Tibial nerve (tissue), 4 donors: ENCODE results near the gene CD1B. TPM values are rescaled to one million over a fixed set of nuclear protein-coding genes. Genes with fewer than 3 reads are reported as not detected.

ENCODE experiments used
- DNase-seq, 2 donors: peaks; one replicate each; pipeline ENCODE4 v3.0.0-alpha.2; 2019; ENCODE audit warnings: low spot score in 2 of 2
- H3K27ac ChIP-seq, 4 donors: fragments of 200-600 bp; sonication (generic) in 3 of 4; one replicate each; pipeline ENCODE4 v1.5.1; 2017 to 2019; ENCODE audit warnings: mild to moderate bottlenecking in 1 of 4
- H3K27me3 ChIP-seq, 2 donors: fragments of 200-600 bp; sonication (generic) in 1 of 2; one replicate each; pipeline versions ENCODE4 v1.5.1 to v1.6.0; 2017 to 2019
- H3K36me3 ChIP-seq, 3 donors: fragments of 200-600 bp; sonication (generic); one replicate each; pipeline ENCODE4 v1.5.1; 2018 to 2019
- H3K4me1 ChIP-seq, 4 donors: fragments of 200-600 bp; sonication (generic) in 3 of 4; one replicate each; pipeline ENCODE4 v1.5.1; 2017 to 2019
- H3K4me3 ChIP-seq, 4 donors: fragments of 200-600 bp; sonication (generic) in 3 of 4; one replicate each; pipeline ENCODE4 v1.5.1; 2017 to 2019; ENCODE audit warnings: mild to moderate bottlenecking in 1 of 4, moderate library complexity in 1 of 4
- H3K9me3 ChIP-seq, 4 donors: fragments of 200-600 bp; sonication (generic) in 3 of 4; one replicate each; pipeline ENCODE4 v1.5.1; 2017 to 2019
- EP300 ChIP-seq, 2 donors: sonication (generic); formaldehyde crosslinking; IDR thresholded peaks; one replicate each; pipeline ENCODE4 v1.6.1; 2017; ENCODE audit warnings: antibody characterized with exemption in 2 of 2, mild to moderate bottlenecking in 1 of 2
- POLR2A ChIP-seq, 2 donors: fragments of 450-650 bp; IDR thresholded peaks; one replicate each; pipeline ENCODE4 v1.6.1; 2017; ENCODE audit warnings: antibody characterized with exemption in 2 of 2, mild to moderate bottlenecking in 2 of 2, moderate library complexity in 2 of 2
- WGBS, 2 donors: methylation state at CpG; one replicate each; pipeline ENCODE4 v1.1.5; 2018; 5-methylcytosine and 5-hydroxymethylcytosine counted together
- total RNA-seq, 4 donors: library from RNA; depleted of rRNA; stranded (reverse); fragments of >200 nt; gene quantifications; one replicate each; pipeline ENCODE4 v1.1.0, GENCODE V29; 2016
- TF ChIP-seq, protein P1 (sequence below), 5 experiments: fragments of 200-600 bp in 3 of 5; fragments of 450-650 bp in 2 of 5; sonication (generic) in 3 of 5; IDR thresholded peaks; one replicate each; pipeline ENCODE4 v1.5.1; 2016 to 2019; ENCODE audit warnings: antibody characterized with exemption in 5 of 5, mild to moderate bottlenecking in 3 of 5, moderate library complexity in 2 of 5

Gene CD1B
- total RNA-seq, 4 donors from 2014 or later = not detected

DNA sequence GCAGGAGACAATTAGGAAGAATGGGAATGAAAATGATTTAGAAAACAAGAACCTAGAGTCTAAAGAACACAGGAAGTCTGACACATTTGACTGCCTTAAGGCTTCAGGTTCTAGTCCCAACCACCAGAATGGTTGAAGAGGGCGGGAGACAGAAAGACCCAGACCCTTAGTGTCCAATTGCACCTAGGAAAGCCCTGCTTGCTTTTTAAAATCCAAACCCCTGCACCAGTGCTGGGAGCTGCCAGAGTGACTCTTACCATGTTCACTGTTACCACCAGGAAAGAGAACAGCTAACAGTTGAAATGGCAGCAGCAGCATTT is 265 bp downstream of the CD1B start:
- Histone ChIP-seq H3K4me3 (no peak overlapping the region), H3K4me1 (no peaks in the 10 kb centered on the region), H3K9me3 (no peaks in the 10 kb centered on the region), H3K27me3 (no peaks in the 10 kb centered on the region), H3K27ac (no peak overlapping the region), H3K36me3 (no peaks in the 10 kb centered on the region)
- WGBS, 2 donors = 87 to 89% methylated on average over 1 of the region's 1 CpG
- TF ChIP-seq POLR2A (IDR thresholded peaks at IDR 0.05) (no peak), EP300 (IDR thresholded peaks at IDR 0.05) (no peak)
- TF ChIP-seq, protein P1, sequence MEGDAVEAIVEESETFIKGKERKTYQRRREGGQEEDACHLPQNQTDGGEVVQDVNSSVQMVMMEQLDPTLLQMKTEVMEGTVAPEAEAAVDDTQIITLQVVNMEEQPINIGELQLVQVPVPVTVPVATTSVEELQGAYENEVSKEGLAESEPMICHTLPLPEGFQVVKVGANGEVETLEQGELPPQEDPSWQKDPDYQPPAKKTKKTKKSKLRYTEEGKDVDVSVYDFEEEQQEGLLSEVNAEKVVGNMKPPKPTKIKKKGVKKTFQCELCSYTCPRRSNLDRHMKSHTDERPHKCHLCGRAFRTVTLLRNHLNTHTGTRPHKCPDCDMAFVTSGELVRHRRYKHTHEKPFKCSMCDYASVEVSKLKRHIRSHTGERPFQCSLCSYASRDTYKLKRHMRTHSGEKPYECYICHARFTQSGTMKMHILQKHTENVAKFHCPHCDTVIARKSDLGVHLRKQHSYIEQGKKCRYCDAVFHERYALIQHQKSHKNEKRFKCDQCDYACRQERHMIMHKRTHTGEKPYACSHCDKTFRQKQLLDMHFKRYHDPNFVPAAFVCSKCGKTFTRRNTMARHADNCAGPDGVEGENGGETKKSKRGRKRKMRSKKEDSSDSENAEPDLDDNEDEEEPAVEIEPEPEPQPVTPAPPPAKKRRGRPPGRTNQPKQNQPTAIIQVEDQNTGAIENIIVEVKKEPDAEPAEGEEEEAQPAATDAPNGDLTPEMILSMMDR (IDR thresholded peaks at IDR 0.05) = no peak
- DNase-seq = no peak

DNA sequence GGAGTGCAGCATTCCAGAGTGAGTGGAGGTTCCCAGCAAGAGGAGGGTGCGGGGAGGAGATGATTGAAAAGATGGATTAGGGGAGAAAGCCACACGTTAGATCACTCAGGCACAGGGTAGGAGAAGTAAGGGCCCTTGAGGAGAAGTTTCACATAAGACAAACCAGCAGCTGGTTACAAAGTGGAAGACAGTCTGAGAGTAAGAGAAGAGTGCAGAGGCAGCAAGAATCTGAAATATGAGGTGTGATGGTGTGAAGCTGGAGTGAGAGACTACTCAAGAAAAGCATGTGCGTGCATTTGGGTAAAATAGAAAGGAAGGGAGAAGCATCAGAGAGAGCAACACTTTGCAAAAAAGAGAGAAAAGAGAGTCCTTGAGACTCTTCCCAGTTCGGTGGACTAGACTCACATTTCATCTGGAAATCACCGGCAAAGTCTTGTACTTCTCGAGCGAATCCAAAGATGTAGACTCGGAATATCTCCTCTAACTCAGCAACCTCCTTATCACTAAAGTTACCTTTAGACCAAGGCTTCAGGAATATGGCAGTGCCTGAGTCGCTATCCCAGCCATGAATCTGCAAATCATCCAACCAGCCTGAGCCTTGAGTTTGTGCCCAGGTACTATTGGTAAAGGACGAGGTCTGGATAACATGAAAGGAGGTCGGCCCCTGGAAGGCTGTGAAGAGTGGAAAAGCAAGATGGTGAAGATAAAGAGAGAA is 783 bp downstream of the CD1B start:
- Histone ChIP-seq H3K9me3 (no peaks in the 10 kb centered on the region), H3K4me1 (no peaks in the 10 kb centered on the region), H3K4me3 (no peak overlapping the region), H3K27me3 (no peaks in the 10 kb centered on the region), H3K36me3 (no peaks in the 10 kb centered on the region), H3K27ac (no peak overlapping the region)
- TF ChIP-seq, protein P1 (IDR thresholded peaks at IDR 0.05) = no peak
- TF ChIP-seq POLR2A (IDR thresholded peaks at IDR 0.05) (no peak), EP300 (IDR thresholded peaks at IDR 0.05) (no peak)
- DNase-seq = no peak
- 85% methylated on average over 11 of the region's 11 CpGs for WGBS, 2 donors

DNA sequence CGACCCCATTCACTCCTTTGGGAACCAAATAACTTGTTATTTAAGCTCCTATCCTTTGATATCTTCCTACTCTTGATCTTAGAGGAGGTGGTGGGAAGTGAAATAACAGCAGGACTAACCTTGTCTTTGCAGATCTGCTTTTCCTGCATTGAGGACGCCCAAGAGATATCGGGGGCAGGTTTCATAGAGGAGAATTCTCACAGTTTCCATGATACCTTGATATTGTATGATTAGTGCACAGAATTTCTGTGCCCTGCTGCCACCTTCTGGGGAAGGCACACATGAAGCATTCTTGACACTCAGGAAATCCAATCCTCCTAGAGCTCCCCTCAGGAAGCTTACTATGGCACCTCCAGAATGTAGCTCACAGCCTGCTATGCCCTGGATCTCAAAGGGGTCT is 1.6 kb downstream of the CD1B start:
- TF ChIP-seq POLR2A (IDR thresholded peaks at IDR 0.05) = no peak
- TF ChIP-seq, protein P1 (IDR thresholded peaks at IDR 0.05) = peak in 1 of 5 experiments; percentile 8
- no peak for DNase-seq
- H3K4me1 ChIP-seq = no peaks in the 10 kb centered on the region
- H3K9me3 ChIP-seq = no peaks in the 10 kb centered on the region
- H3K4me3 ChIP-seq = no peak overlapping the region
- WGBS, 2 donors = 80 to 87% methylated on average over 3 of the region's 3 CpGs
- H3K27me3 ChIP-seq = no peaks in the 10 kb centered on the region
- H3K27ac ChIP-seq = no peak overlapping the region
- no peaks in the 10 kb centered on the region for H3K36me3 ChIP-seq

DNA sequence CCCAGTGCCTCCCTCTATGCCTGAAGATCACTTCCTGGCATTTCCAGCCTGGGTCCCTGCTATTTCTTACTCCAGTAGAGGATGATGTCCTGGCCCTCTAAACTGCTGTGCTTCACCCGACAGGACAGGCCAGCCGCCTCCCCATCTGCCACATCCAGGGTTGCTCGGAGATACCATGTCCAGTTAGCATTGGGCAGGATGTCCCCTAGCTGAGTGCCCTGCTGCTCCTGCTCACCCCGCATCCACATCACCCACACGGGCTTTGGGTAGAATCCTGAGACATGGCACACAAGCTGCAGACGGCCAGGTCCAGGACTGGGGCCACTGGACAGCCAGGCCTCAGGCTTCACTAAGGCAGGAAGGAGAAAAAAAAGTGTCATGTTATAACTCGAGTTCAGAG is 2.0 kb downstream of the CD1B start:
- DNase-seq = no peak
- Histone ChIP-seq H3K27me3 (no peaks in the 10 kb centered on the region), H3K27ac (no peak overlapping the region), H3K4me1 (no peaks in the 10 kb centered on the region), H3K9me3 (peaks cover 0 to 2% (median 0%) of the 10 kb centered on the region in 4 donors), H3K36me3 (no peaks in the 10 kb centered on the region), H3K4me3 (no peak overlapping the region)
- no peak for TF ChIP-seq EP300 (IDR thresholded peaks at IDR 0.05)
- 82 to 90% methylated on average over 7 of the region's 7 CpGs for WGBS, 2 donors

DNA sequence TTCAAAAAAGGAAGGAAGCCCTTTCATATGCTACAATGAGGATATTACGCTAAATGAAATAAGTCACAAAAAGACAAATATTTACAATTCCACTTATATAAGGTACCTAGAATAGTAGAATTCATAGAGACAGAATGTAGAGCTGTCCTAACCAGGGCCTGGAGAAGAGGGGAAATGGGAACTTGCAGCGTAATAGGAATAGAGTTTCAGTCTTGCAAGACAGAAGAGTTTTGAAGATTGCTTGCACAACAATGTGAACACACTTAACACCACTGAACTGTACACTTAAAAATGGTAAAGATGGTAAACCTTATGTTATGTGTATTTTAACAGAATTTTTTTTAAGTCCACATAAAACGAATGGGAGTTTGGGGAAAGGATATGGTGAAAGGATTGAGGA is 2.9 kb downstream of the CD1B start:
- TF ChIP-seq, protein P1 (IDR thresholded peaks at IDR 0.05) = no peak
- TF ChIP-seq POLR2A (IDR thresholded peaks at IDR 0.05) = no peak
- no peak for TF ChIP-seq EP300 (IDR thresholded peaks at IDR 0.05)
- Histone ChIP-seq H3K4me3 (no peak overlapping the region), H3K27me3 (no peaks in the 10 kb centered on the region), H3K36me3 (no peaks in the 10 kb centered on the region), H3K9me3 (peaks cover 0 to 11% (median 0%) of the 10 kb centered on the region in 4 donors), H3K27ac (no peak overlapping the region), H3K4me1 (no peaks in the 10 kb centered on the region)
- no peak for DNase-seq
- WGBS, 2 donors = 82 to 85% methylated on average over 3 of the region's 3 CpGs

DNA sequence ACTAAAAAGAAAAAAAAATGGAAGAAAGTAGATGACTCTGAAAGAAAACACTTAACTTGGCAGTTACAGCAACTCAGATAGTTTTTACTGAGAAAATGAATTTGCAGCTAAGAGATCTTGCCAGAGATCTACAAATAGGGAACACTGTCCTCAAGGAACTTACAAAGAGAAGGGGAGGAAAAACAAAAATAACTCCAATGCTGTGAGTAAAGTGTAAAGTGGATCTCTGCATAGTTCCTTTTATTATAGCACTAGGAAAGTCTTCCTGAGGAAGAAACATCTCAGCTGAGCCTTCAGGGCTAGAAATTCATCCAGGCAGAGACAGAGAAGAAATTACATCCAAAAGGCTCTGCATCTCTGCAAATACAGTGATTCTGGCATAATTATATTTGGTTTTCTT is 3.9 kb downstream of the CD1B start:
- TF ChIP-seq, protein P1 (IDR thresholded peaks at IDR 0.05) = no peak
- TF ChIP-seq POLR2A (IDR thresholded peaks at IDR 0.05) (no peak), EP300 (IDR thresholded peaks at IDR 0.05) (no peak)
- Histone ChIP-seq H3K27ac (no peak overlapping the region), H3K4me1 (no peaks in the 10 kb centered on the region), H3K27me3 (no peaks in the 10 kb centered on the region), H3K36me3 (no peaks in the 10 kb centered on the region), H3K9me3 (peaks cover 0 to 19% (median 0%) of the 10 kb centered on the region in 4 donors), H3K4me3 (no peak overlapping the region)
- no peak for DNase-seq
